Mesothelial cell of epicardium (in vitro differentiated cells): ENCODE data around the gene SMG9. TPM values are rescaled to one million over a fixed set of nuclear protein-coding genes. Genes with fewer than 3 reads are reported as not detected.
"Not testable (repeated sequence)": the region's sequence is repeated elsewhere in the genome, so short reads cannot be mapped to it uniquely, and the experiment has no call there.

Experiments
- DNase-seq, 2 experiments: peaks; one replicate each; pipeline ENCODE4 v3.0.0; 2021; ENCODE audit warnings: low spot score in 2 of 2; ENCODE audit not compliant: unreplicated experiment in 2 of 2
- H3K27ac Mint-ChIP-seq: 2 replicates; pipeline ENCODE4 v1.8.0; 2021; ENCODE audit warnings: mixed read lengths
- H3K27me3 Mint-ChIP-seq: 2 replicates; pipeline ENCODE4 v1.8.0; 2021; ENCODE audit warnings: low read depth, mixed read lengths
- H3K36me3 Mint-ChIP-seq: 2 replicates; pipeline ENCODE4 v1.8.0; 2021; ENCODE audit warnings: mixed read lengths
- H3K4me1 Mint-ChIP-seq: 2 replicates; pipeline ENCODE4 v1.8.0; 2021; ENCODE audit warnings: mixed read lengths
- H3K4me3 Mint-ChIP-seq: 2 replicates; pipeline ENCODE4 v1.8.0; 2021; ENCODE audit warnings: mild to moderate bottlenecking, moderate library complexity, mixed read lengths
- H3K9me3 Mint-ChIP-seq: 2 replicates; pipeline ENCODE4 v1.8.0; 2021; ENCODE audit warnings: mixed read lengths
- total RNA-seq: library from RNA; stranded (reverse); gene quantifications from 3 replicates; pipeline ENCODE4 v1.2.1, GENCODE V29; 2021
- TF ChIP-seq, protein P1 (sequence below): fragments of 200-600 bp; sonication (generic); IDR thresholded peaks from one replicate; pipeline ENCODE4 v1.5.0; 2021; ENCODE audit warnings: antibody characterized with exemption; ENCODE audit not compliant: unreplicated experiment

SMG9 gene
- total RNA-seq, 1 donor from 2014 or later = 73.2 TPM

DNA sequence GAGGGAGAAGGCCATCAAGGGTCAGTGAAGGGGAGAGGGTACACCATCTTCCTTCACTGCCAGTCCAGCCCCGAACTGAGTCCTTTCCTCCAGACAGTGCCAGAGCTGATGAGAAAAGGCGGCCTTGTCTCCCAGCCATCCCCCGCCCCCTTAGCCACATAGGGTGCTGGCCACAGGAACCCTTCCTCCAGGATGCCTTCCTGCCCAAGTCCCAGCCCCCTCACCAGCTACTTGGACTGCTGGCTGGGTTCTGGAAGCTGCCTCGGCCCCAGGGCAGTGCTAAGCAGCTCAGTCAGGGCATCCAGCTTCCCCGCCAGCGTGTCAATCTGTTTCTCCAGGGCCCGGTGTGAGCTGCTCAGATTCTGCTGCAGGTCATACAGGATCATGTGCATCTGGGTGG, 12.6 kb upstream of the SMG9 start:
- Mint-ChIP-seq H3K27me3 (no peaks in the 10 kb centered on the region), H3K27ac (no peak overlapping the region), H3K4me1 (no peaks in the 10 kb centered on the region), H3K4me3 (no peak overlapping the region), H3K36me3 (no peaks in the 10 kb centered on the region), H3K9me3 (no peaks in the 10 kb centered on the region)
- DNase-seq = no peak
- TF ChIP-seq, protein P1, sequence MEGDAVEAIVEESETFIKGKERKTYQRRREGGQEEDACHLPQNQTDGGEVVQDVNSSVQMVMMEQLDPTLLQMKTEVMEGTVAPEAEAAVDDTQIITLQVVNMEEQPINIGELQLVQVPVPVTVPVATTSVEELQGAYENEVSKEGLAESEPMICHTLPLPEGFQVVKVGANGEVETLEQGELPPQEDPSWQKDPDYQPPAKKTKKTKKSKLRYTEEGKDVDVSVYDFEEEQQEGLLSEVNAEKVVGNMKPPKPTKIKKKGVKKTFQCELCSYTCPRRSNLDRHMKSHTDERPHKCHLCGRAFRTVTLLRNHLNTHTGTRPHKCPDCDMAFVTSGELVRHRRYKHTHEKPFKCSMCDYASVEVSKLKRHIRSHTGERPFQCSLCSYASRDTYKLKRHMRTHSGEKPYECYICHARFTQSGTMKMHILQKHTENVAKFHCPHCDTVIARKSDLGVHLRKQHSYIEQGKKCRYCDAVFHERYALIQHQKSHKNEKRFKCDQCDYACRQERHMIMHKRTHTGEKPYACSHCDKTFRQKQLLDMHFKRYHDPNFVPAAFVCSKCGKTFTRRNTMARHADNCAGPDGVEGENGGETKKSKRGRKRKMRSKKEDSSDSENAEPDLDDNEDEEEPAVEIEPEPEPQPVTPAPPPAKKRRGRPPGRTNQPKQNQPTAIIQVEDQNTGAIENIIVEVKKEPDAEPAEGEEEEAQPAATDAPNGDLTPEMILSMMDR = no peak

DNA sequence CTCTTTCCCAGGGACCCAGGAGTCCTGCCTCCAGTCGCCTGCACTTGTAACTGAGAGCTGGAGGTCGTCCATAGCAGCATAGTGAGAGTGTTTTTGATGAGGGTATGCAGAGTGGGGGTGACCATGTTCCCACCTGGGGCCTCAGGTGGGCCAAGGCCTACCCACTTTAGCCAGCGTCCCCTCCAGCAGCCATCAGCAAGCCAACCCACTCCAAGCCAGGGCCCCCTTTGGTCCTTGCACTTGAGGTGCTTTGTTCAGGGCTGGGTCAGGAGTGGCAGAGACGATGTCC, 11.9 kb upstream of the SMG9 start:
- no peak overlapping the region for H3K27ac Mint-ChIP-seq
- no peaks in the 10 kb centered on the region for H3K9me3 Mint-ChIP-seq
- H3K4me3 Mint-ChIP-seq = no peak overlapping the region

DNA sequence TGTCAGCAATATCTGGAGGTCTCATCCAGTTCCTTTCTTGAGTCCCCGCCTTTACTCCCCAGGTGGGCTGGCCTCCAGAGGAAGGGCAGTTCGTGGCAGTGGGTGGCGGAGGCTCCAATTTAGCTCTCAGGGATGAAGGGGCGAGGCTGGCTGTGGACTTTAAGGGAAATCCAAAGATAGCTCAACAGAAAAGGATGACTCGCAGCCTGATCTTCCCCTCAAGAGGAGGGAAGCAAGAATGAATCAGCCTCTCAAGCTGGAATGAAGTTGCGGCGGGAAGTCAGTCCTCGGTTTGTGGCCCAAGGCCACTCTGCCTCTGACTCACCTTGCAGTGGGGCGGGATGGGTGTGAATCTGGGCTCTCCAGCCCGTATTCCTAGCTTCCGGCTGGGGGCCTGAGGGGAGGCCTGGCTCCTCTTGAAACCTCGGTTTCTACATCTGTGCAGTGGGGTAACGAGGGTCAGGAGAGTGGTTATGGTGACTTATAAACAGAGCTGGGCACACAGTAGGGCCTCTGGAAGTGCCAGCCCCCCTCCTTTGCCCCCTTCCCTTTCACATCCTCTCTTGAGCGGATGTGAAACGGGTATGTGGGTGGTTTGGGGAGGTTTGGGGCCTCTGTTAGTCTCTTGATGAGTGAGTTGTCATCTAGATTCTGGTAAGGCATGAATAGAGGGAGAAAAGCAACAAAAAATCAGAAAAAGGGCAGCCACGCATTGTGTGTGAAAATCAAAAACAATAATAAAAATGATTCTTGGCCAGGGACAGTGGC, 10.5 kb upstream of the SMG9 start:
- Mint-ChIP-seq H3K4me1 (no peaks in the 10 kb centered on the region), H3K27ac (no peak overlapping the region), H3K9me3 (no peaks in the 10 kb centered on the region), H3K27me3 (no peaks in the 10 kb centered on the region), H3K36me3 (no peaks in the 10 kb centered on the region), H3K4me3 (no peak overlapping the region)
- TF ChIP-seq, protein P1 = no peak
- no peak for DNase-seq

More for the DNA sequence above, 11.9 kb upstream of the SMG9 start:
- DNase-seq = no peak
- TF ChIP-seq, protein P1 = peak; percentile 20
- Mint-ChIP-seq H3K27me3 (no peaks in the 10 kb centered on the region), H3K36me3 (no peaks in the 10 kb centered on the region), H3K4me1 (no peaks in the 10 kb centered on the region)

DNA sequence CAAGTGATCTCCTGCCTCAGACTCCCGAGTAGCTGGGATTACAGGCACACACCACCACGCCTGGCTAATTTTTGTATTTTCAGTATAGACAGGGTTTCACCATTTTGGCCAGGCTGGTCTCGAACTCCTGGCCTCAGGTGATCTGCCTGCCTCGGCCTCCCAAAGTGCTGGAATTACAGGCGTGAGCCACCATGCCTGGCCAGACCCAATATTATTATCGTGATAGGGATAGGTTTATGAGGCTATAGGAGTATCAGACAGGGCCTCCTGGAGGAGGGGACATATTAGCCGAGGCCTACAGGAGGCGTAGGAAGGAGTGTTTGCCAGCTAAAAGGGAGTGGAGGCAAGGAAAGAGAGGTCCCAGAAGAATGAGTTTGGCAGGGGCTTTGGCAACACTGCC, 9.9 kb upstream of the SMG9 start:
- not testable (repeated sequence) for H3K36me3 Mint-ChIP-seq, H3K4me1 Mint-ChIP-seq, H3K27me3 Mint-ChIP-seq, H3K4me3 Mint-ChIP-seq, DNase-seq, H3K9me3 Mint-ChIP-seq
- H3K27ac Mint-ChIP-seq = peak overlapping the region; percentile 10

DNA sequence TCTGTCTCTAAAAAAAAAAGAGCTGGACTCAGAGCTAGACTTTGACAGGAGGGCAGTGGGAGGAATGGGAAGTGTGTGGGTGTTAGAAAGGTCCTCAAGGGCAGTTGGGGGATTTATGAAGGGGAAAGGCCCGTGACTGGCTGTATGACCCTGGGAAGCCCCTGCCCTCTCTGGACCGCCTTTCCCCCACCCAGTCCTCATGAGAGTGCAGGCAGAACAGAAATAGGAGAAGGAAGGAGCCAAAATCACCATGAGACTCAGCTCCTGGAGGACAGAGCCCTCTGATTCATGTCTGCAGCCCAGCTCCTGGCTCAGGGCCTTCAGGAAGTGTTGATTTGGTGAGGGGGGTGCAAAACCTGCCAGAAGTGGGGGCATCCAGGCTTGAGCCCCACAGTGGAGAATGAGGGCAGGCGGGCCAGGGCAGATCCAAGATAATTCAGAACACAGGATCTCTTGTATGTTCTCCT, 8.7 kb upstream of the SMG9 start:
- no peaks in the 10 kb centered on the region for H3K27me3 Mint-ChIP-seq
- DNase-seq = no peak
- no peak overlapping the region for H3K4me3 Mint-ChIP-seq
- H3K27ac Mint-ChIP-seq = no peak overlapping the region
- TF ChIP-seq, protein P1 = no peak
- no peaks in the 10 kb centered on the region for H3K9me3 Mint-ChIP-seq
- H3K4me1 Mint-ChIP-seq = peaks cover 7% of the 10 kb centered on the region
- H3K36me3 Mint-ChIP-seq = no peaks in the 10 kb centered on the region

DNA sequence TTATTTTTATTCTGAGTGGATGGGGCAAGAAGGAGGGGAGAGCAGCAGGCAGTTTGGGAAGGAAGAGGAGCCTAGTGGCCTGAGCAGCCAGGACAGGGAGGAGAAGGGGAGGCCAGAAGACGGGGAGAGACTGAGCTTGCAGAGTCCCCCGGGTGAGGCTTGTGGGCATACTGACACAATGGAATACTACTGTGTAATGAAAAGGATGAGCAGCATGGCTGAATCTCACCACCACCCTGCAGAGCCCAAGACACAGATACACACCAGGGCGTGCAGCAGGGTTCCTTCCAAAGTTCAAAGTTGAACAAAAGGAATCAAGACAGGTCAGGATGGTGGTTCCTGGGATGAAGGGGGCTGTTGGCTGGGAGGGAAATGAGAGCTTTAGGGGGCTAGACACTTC, 8.1 kb upstream of the SMG9 start:
- Mint-ChIP-seq H3K4me1 (peaks cover 7% of the 10 kb centered on the region), H3K27ac (no peak overlapping the region), H3K27me3 (no peaks in the 10 kb centered on the region), H3K9me3 (no peaks in the 10 kb centered on the region), H3K4me3 (no peak overlapping the region), H3K36me3 (no peaks in the 10 kb centered on the region)
- no peak for DNase-seq
- TF ChIP-seq, protein P1 = no peak
